ENCODE results near the gene SLC23A2. TPM values are rescaled to one million over a fixed set of nuclear protein-coding genes. Genes with fewer than 3 reads are reported as not detected.

The SLC23A2 gene
- total and polyA plus RNA-seq, 4 donors, result 3.5 to 38.2 (median 17.9) TPM

DNA sequence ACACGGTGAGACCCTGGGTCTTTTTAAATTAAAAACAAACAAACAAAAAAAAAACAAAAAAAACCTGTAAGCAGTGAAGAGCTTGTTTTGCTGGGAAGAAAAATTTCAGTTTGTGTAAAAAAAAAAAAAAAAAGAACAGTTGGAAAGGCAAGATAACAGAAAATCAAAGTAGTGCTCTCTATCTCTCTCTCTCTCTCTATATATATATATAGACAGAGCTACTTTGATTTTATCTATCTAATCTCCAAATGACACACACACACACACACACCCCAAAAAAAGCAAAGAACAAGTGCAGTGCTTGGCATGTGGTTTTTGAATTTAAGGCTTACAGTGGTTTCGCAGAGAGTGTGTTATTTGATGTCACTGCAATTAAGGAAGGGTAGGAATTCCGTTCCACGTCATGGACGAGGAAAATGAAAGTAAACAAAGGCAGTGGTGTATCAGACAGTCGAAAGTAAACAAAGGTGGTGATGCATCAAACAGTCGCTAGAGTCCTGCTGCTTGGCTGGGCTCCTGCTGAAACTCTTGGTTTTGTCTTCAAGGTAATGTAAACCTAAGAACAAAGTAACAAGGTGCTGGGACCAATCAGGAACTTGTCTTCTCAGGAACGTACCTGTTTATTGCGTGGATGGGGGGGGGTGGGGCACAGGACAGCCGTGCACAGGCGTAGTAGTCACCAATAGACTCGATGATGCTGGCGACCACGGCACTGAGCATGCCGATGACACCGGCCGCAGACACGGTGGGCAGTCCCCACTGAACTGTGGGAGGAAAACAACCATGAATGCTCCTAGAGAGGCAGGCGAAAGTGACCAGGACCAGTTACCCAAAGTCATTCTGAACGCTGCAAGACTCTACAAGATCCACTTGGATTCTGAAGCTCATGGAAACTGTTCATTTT lies 131.8 kb downstream of the SLC23A2 start:
- intact Hi-C loops (cut with DNase I), result no loop called here
- ATAC-seq (ENCODE audit: low FRiP score) (no peak), DNase-seq (no peak)
- H3K27me3 ChIP-seq (ENCODE audit: control insufficient read depth in 1 of 2, insufficient read depth in 2 of 2, low read length in 1 of 2), result no peaks in the 10 kb centered on the region
- WGBS, 2 donors, result 87 to 88% methylated on average over 20 of the region's 20 CpGs
- peaks cover 0 to 10% of the 10 kb centered on the region in 2 donors for H3K36me3 ChIP-seq (ENCODE audit: control insufficient read depth in 1 of 2, insufficient read depth in 2 of 2, low read length in 1 of 2)
- H3K4me1 ChIP-seq (ENCODE audit: control insufficient read depth in 1 of 2, insufficient read depth in 2 of 2, low read length in 2 of 2), result no peaks in the 10 kb centered on the region
- no peaks in the 10 kb centered on the region for H3K9me3 ChIP-seq (ENCODE audit: control insufficient read depth, low read length)
- H3K4me3 ChIP-seq (ENCODE audit: low read length in 2 of 2), result no peak overlapping the region
- H3K27ac ChIP-seq (ENCODE audit: low read depth in 1 of 2, low read length in 2 of 2), result no peak overlapping the region

DNA sequence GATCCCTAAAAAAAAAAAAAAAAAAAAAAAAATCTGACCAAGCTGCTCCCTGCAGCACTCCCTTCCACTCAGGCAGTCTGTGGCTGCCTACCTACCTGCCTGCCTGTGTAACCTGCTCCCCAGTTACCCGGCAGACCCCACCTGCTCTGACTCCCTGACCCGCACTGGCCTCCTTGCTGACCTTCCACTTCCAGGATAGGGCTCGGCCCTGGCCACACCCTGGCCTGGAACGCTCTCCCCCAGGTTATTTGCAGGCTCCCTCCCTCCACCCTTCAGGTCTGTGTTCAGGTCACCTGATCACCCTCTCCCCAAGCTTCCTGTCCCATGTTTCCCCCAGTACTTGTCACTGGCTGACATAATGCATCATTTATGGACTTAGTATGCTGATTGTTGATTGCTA lies 134.3 kb downstream of the SLC23A2 start:
- peaks cover 0 to 5% of the 10 kb centered on the region in 2 donors for H3K36me3 ChIP-seq (ENCODE audit: control insufficient read depth in 1 of 2, insufficient read depth in 2 of 2, low read length in 1 of 2)
- no peaks in the 10 kb centered on the region for H3K27me3 ChIP-seq (ENCODE audit: control insufficient read depth in 1 of 2, insufficient read depth in 2 of 2, low read length in 1 of 2)
- intact Hi-C loops (cut with DNase I), result no loop called here
- ATAC-seq (ENCODE audit: low FRiP score) (no peak), DNase-seq (no peak)
- H3K4me3 ChIP-seq (ENCODE audit: low read length in 2 of 2), result no peak overlapping the region
- no peak overlapping the region for H3K27ac ChIP-seq (ENCODE audit: low read depth in 1 of 2, low read length in 2 of 2)
- no peaks in the 10 kb centered on the region for H3K9me3 ChIP-seq (ENCODE audit: control insufficient read depth, low read length)
- 96% methylated on average over 4 of the region's 4 CpGs for WGBS, 2 donors
- no peaks in the 10 kb centered on the region for H3K4me1 ChIP-seq (ENCODE audit: control insufficient read depth in 1 of 2, insufficient read depth in 2 of 2, low read length in 2 of 2)

DNA sequence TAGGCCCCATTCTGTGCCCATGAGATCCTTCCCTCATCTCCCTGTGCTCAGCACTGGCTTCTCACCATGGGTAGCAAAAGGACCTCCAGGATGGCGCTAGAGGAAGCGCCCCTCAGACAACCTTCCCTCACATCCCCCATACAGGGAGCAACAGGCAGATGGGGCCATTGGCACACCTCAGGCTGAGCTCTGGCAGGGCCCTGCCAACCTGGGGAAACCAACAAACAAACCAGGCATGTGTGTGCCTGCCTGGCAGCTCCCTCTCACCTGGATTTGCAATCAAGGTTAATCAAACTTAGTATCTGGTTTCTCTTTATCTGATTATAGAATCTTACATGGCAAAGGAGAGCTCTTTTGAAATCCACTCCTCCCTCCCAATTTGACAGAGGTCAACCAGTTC lies 134.9 kb downstream of the SLC23A2 start:
- WGBS, 2 donors, result 98 to 100% methylated on average over 2 of the region's 2 CpGs
- DNase-seq (no peak), ATAC-seq (ENCODE audit: low FRiP score) (no peak)
- H3K27me3 ChIP-seq (ENCODE audit: control insufficient read depth in 1 of 2, insufficient read depth in 2 of 2, low read length in 1 of 2), result no peaks in the 10 kb centered on the region
- peaks cover 0 to 5% of the 10 kb centered on the region in 2 donors for H3K36me3 ChIP-seq (ENCODE audit: control insufficient read depth in 1 of 2, insufficient read depth in 2 of 2, low read length in 1 of 2)
- intact Hi-C loops (cut with DNase I), result no loop called here
- H3K4me1 ChIP-seq (ENCODE audit: control insufficient read depth in 1 of 2, insufficient read depth in 2 of 2, low read length in 2 of 2), result no peaks in the 10 kb centered on the region
- no peaks in the 10 kb centered on the region for H3K9me3 ChIP-seq (ENCODE audit: control insufficient read depth, low read length)
- no peak overlapping the region for H3K4me3 ChIP-seq (ENCODE audit: low read length in 2 of 2)
- no peak overlapping the region for H3K27ac ChIP-seq (ENCODE audit: low read depth in 1 of 2, low read length in 2 of 2)

DNA sequence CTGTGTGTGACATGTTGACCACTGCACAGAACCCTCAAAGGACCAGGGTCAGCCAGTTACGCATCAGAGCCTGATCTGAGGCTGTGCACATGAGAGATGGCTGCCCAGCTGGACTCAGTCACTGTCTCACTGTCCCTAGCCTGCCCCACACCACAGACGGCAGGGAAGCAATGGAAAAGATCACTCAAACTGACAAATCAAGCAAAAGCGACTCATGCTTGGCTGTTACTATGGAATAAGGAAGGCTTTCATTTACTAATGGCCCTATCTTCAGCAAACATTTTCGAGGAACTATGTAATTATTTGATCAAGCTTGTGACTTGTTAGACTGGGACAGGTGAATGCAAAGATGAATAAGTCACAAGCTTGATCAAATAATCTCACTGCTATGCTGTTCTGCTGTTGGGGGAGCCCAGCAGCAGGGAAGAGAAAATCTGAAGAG lies 137.0 kb downstream of the SLC23A2 start:
- WGBS, 2 donors, result 81 to 82% methylated on average over 4 of the region's 4 CpGs
- no peaks in the 10 kb centered on the region for H3K9me3 ChIP-seq (ENCODE audit: control insufficient read depth, low read length)
- H3K4me1 ChIP-seq (ENCODE audit: control insufficient read depth in 1 of 2, insufficient read depth in 2 of 2, low read length in 2 of 2), result no peaks in the 10 kb centered on the region
- H3K36me3 ChIP-seq (ENCODE audit: control insufficient read depth in 1 of 2, insufficient read depth in 2 of 2, low read length in 1 of 2), result peaks cover 0 to 3% of the 10 kb centered on the region in 2 donors
- no peaks in the 10 kb centered on the region for H3K27me3 ChIP-seq (ENCODE audit: control insufficient read depth in 1 of 2, insufficient read depth in 2 of 2, low read length in 1 of 2)
- DNase-seq (no peak), ATAC-seq (ENCODE audit: low FRiP score) (no peak)
- intact Hi-C loops (cut with DNase I), result no loop called here
- H3K4me3 ChIP-seq (ENCODE audit: low read length in 2 of 2), result no peak overlapping the region
- no peak overlapping the region for H3K27ac ChIP-seq (ENCODE audit: low read depth in 1 of 2, low read length in 2 of 2)

DNA sequence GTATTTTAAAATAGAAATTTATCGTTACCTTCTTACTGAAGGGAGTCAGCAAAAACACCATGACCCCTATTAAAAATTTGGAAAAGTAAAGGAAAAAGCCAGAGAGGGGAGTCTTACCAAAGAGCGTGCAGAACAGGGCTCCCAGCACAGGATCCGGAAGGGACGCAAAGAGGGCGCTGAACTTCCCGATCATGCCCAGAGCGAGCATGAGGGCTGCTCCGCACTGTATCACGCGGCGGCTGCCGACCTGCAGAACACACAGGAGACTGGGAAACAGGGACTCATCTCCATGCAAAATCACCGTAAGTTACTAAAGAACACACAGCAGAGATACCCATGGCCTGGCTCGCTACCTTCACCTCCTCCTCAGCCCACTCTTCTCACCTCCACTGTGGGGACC lies 138.6 kb downstream of the SLC23A2 start:
- intact Hi-C loops (cut with DNase I), result no loop called here
- Histone ChIP-seq H3K27ac (ENCODE audit: low read depth in 1 of 2, low read length in 2 of 2) (no peak overlapping the region), H3K4me1 (ENCODE audit: control insufficient read depth in 1 of 2, insufficient read depth in 2 of 2, low read length in 2 of 2) (no peaks in the 10 kb centered on the region), H3K4me3 (ENCODE audit: low read length in 2 of 2) (no peak overlapping the region), H3K36me3 (ENCODE audit: control insufficient read depth in 1 of 2, insufficient read depth in 2 of 2, low read length in 1 of 2) (peaks cover 0 to 5% of the 10 kb centered on the region in 2 donors), H3K9me3 (ENCODE audit: control insufficient read depth, low read length) (no peaks in the 10 kb centered on the region), H3K27me3 (ENCODE audit: control insufficient read depth in 1 of 2, insufficient read depth in 2 of 2, low read length in 1 of 2) (no peaks in the 10 kb centered on the region)
- no peak for DNase-seq
- no peak for ATAC-seq (ENCODE audit: low FRiP score)
- WGBS, 2 donors, result 96 to 97% methylated on average over 14 of the region's 14 CpGs

DNA sequence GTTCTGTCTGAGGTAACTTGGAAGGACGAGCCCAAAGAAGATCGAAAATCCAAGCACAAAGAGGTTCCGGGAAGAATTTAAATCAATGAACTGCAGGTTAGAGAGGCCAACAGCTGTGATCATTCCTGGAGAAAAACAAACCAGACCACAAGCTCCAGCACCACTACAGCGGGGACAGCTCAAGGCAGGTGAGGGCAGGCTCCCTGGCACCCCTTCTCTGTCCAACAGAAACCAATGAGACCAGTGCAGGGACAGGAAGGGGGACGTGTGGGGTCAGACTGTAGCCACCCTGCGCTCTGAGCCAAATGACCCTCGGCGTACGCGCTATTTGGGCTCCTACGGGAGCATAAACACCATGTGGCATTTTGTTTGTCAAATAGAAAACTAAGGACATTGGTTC lies 139.3 kb downstream of the SLC23A2 start:
- intact Hi-C loops (cut with DNase I), result no loop called here
- Histone ChIP-seq H3K36me3 (ENCODE audit: control insufficient read depth in 1 of 2, insufficient read depth in 2 of 2, low read length in 1 of 2) (peaks cover 0 to 5% of the 10 kb centered on the region in 2 donors), H3K27ac (ENCODE audit: low read depth in 1 of 2, low read length in 2 of 2) (no peak overlapping the region), H3K9me3 (ENCODE audit: control insufficient read depth, low read length) (no peaks in the 10 kb centered on the region), H3K4me1 (ENCODE audit: control insufficient read depth in 1 of 2, insufficient read depth in 2 of 2, low read length in 2 of 2) (no peaks in the 10 kb centered on the region), H3K4me3 (ENCODE audit: low read length in 2 of 2) (no peak overlapping the region), H3K27me3 (ENCODE audit: control insufficient read depth in 1 of 2, insufficient read depth in 2 of 2, low read length in 1 of 2) (no peaks in the 10 kb centered on the region)
- no peak for ATAC-seq (ENCODE audit: low FRiP score)
- 88 to 96% methylated on average over 11 of the region's 11 CpGs for WGBS, 2 donors
- no peak for DNase-seq

DNA sequence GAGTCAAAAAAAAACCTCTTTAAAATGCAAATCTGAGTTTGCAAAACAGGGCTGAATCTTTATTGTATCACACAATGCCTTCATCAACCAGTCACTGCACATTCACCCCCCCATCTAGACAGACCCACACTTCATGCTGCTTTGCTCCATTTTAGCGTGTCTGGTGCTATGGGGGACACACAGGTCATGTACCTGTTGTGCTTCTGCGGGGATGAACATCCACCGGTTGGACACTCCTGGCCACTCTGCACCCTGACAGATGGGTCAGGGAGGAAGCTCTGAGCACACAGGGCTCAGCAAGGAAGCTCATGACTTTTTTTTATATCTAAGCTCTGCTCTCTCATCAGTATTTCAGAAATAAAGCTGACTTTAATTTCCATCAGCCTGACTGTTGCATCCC lies 143.3 kb downstream of the SLC23A2 start:
- intact Hi-C loops (cut with DNase I), result no loop called here
- no peak for ATAC-seq (ENCODE audit: low FRiP score)
- H3K27me3 ChIP-seq (ENCODE audit: control insufficient read depth in 1 of 2, insufficient read depth in 2 of 2, low read length in 1 of 2), result no peaks in the 10 kb centered on the region
- H3K27ac ChIP-seq (ENCODE audit: low read depth in 1 of 2, low read length in 2 of 2), result no peak overlapping the region
- no peaks in the 10 kb centered on the region for H3K9me3 ChIP-seq (ENCODE audit: control insufficient read depth, low read length)
- no peaks in the 10 kb centered on the region for H3K4me1 ChIP-seq (ENCODE audit: control insufficient read depth in 1 of 2, insufficient read depth in 2 of 2, low read length in 2 of 2)
- WGBS, 2 donors, result 96 to 100% methylated on average over 3 of the region's 3 CpGs
- no peak for DNase-seq
- peaks cover 0 to 9% of the 10 kb centered on the region in 2 donors for H3K36me3 ChIP-seq (ENCODE audit: control insufficient read depth in 1 of 2, insufficient read depth in 2 of 2, low read length in 1 of 2)
- H3K4me3 ChIP-seq (ENCODE audit: low read length in 2 of 2), result no peak overlapping the region

DNA sequence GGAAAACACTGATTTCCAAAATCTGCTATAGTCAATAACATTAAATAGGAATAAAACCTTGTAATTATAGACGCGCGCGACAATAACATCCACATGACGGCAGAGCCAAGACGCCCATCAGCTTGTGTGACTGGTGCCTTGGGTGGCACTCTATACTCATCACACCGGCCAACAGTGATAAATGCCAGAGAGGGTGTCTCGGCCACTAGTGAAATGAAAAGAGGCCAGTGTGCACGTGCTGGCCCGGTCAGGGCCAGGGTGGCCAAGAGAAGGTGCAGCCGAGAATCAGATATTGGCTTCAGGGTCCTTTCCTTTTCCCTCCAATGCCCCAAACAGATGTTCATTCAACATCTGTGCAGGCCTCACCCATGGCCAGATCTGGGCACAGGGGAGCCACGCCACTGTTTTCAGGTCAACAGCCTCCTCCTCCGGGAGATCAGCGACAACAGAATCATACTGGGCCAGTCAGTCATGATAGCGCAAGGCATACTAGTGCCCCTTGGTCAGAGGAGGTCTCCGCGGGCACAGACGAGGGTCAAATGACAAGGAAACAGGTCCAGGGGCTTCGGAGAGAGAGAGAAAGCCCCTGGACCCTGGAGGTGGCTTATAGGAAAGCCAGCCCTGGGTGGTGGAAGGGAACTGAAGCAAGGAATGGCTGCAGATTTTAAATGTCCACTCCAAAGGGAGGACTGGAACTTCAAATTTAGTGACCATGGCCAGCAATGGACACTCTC lies 145.1 kb downstream of the SLC23A2 start:
- Histone ChIP-seq H3K27ac (ENCODE audit: low read depth in 1 of 2, low read length in 2 of 2) (no peak overlapping the region), H3K27me3 (ENCODE audit: control insufficient read depth in 1 of 2, insufficient read depth in 2 of 2, low read length in 1 of 2) (no peaks in the 10 kb centered on the region), H3K36me3 (ENCODE audit: control insufficient read depth in 1 of 2, insufficient read depth in 2 of 2, low read length in 1 of 2) (peaks cover 0 to 9% of the 10 kb centered on the region in 2 donors), H3K4me3 (ENCODE audit: low read length in 2 of 2) (no peak overlapping the region), H3K4me1 (ENCODE audit: control insufficient read depth in 1 of 2, insufficient read depth in 2 of 2, low read length in 2 of 2) (no peaks in the 10 kb centered on the region), H3K9me3 (ENCODE audit: control insufficient read depth, low read length) (no peaks in the 10 kb centered on the region)
- WGBS, 2 donors, result 96 to 98% methylated on average over 19 of the region's 19 CpGs
- intact Hi-C loops (cut with DNase I), result no loop called here
- DNase-seq (no peak), ATAC-seq (ENCODE audit: low FRiP score) (no peak)
